Measurements from ENCODE around the gene C16orf87. TPM values are rescaled to one million over a fixed set of nuclear protein-coding genes. Genes with fewer than 3 reads are reported as not detected.
"Not testable (repeated sequence)": the region's sequence is repeated elsewhere in the genome, so short reads cannot be mapped to it uniquely, and the experiment has no call there.

The C16orf87 gene
- 11.7 TPM for total RNA-seq
- polyA plus RNA-seq = 6.4 TPM

DNA sequence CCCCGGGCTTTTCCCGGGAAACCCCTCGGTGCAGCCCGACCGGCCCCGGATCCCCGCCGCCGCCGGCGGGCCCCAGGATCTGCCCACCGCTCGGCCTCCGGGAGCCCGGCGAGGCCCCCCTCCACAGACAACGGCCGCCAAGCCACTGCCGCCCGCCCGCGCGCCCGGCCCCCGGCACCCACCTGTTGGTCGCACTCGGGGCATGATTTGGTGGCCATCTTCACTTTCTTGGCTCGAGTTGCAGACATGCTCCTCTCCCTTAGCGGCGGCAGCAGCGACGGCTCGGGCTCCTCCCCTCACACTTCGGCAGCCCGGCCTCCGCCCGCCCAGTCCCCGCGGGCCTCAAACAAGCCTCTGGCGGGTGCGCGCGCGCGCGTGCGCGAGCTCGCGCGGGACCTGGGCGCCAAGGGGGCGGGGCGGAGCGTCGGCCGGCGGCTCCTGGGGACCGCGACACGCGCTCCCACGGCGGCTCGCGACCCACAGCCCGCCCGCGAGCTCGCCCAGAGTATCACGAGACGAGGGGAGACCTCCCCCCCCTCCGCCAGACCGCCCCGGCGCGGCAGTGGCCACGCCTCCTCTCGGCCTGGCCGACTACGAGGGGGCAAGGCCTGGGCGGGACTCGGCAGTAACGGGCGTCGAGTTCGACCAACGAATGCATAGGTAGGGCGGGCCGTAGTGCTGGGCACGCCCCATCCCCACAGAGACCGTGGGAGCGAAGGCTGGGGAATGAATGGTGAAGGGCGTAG lies at the start of gene C16orf87:
Gene C16orf87 (minus strand): TSS at position 279 of the 746 bp plus-strand sequence. CDS start 31 bp downstream, at position 248.
- WGBS = under 1% methylated on average over 94 of the region's 94 CpGs
- DNase-seq (ENCODE audit: extremely low spot score) = peak; percentile 85
- H3K27ac ChIP-seq (ENCODE audit: low read depth) = peak within 1 kb of the TSS; percentile 89
- no peaks in the 10 kb centered on the region for H3K36me3 ChIP-seq (ENCODE audit: insufficient read depth)
- peak within 1 kb of the TSS; percentile 95 for H3K4me3 ChIP-seq (ENCODE audit: low read depth, low read length)
- H3K4me1 ChIP-seq (ENCODE audit: insufficient read depth) = no peaks in the 10 kb centered on the region

DNA sequence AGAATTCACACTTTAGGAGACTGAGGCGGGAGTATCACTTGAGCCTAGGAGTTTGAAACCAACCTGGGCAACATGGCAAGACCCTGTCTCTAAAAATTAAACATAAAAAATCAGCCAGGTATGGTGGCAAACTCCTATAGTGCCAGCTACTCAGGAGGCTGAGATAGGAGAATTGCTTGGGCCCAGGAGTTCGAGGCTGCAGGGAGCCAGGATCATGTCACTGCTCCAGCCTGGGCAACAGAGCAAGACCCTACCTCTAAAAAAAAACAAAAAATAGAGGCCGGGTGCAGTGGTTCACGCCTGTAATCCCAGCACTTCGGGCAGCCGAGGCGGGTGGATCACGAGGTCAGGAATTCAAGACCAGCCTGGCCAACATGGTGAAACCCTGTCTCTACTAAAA lies 44.3 kb upstream of the C16orf87 start:
- Histone ChIP-seq H3K27ac (ENCODE audit: low read depth) (no peak overlapping the region), H3K36me3 (ENCODE audit: insufficient read depth) (no peaks in the 10 kb centered on the region), H3K4me3 (ENCODE audit: low read depth, low read length) (no peak overlapping the region), H3K4me1 (ENCODE audit: insufficient read depth) (no peaks in the 10 kb centered on the region)
- 92% methylated on average over 8 of the region's 8 CpGs for WGBS
- no peak for DNase-seq (ENCODE audit: extremely low spot score)

GRCh38 chr16:46873201-46873600 lies 42.2 kb upstream of the C16orf87 start:
- Histone ChIP-seq H3K4me3 (ENCODE audit: low read depth, low read length) (no peak overlapping the region), H3K36me3 (ENCODE audit: insufficient read depth) (no peaks in the 10 kb centered on the region), H3K27ac (ENCODE audit: low read depth) (no peak overlapping the region), H3K4me1 (ENCODE audit: insufficient read depth) (no peaks in the 10 kb centered on the region)
- no peak for DNase-seq (ENCODE audit: extremely low spot score)
- WGBS = 95% methylated on average over 3 of the region's 3 CpGs

- H3K4me1 ChIP-seq (ENCODE audit: insufficient read depth) = no peaks in the 10 kb centered on the region
- DNase-seq (ENCODE audit: extremely low spot score) = no peak
- H3K27ac ChIP-seq (ENCODE audit: low read depth) = no peak overlapping the region
- WGBS = 73% methylated on average over 8 of the region's 8 CpGs
- no peaks in the 10 kb centered on the region for H3K36me3 ChIP-seq (ENCODE audit: insufficient read depth)
- no peak overlapping the region for H3K4me3 ChIP-seq (ENCODE audit: low read depth, low read length)
Observed at GRCh38 chr16:46871597-46871996, 40.6 kb upstream of the C16orf87 start.

- H3K27ac ChIP-seq (ENCODE audit: low read depth); H3K4me1 ChIP-seq (ENCODE audit: insufficient read depth); H3K4me3 ChIP-seq (ENCODE audit: low read depth, low read length); DNase-seq (ENCODE audit: extremely low spot score); H3K36me3 ChIP-seq (ENCODE audit: insufficient read depth): not testable (repeated sequence)
- 75% methylated on average over 2 of the region's 2 CpGs for WGBS
Observed at GRCh38 chr16:46868891-46869290, 37.9 kb upstream of the C16orf87 start.

- H3K4me3 ChIP-seq (ENCODE audit: low read depth, low read length); DNase-seq (ENCODE audit: extremely low spot score); H3K4me1 ChIP-seq (ENCODE audit: insufficient read depth); H3K27ac ChIP-seq (ENCODE audit: low read depth); H3K36me3 ChIP-seq (ENCODE audit: insufficient read depth): not testable (repeated sequence)
- 94% methylated on average over 2 of the region's 2 CpGs for WGBS
Observed at GRCh38 chr16:46867486-46867885, 36.5 kb upstream of the C16orf87 start.

DNA sequence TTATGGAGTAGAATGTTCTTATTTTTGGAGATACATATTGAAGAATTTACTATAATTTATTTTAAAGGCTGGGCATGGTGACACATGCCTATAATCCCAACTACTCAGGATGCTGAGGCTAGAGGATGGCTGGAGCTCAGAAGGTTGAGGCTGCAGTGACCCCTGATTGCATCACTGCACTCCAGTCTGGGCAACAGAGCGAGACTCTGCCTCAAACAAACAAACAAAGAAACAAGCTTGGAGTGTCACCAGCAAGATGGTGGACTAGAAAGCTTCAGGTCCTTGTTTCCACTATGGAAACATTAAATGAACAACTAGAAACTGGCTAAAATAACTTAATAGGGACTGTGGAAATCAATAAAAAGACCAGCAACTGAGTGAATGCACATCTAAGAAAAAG lies 35.3 kb upstream of the C16orf87 start:
- no peaks in the 10 kb centered on the region for H3K36me3 ChIP-seq (ENCODE audit: insufficient read depth)
- 58% methylated on average over 1 of the region's 1 CpG for WGBS
- no peak for DNase-seq (ENCODE audit: extremely low spot score)
- no peak overlapping the region for H3K4me3 ChIP-seq (ENCODE audit: low read depth, low read length)
- H3K27ac ChIP-seq (ENCODE audit: low read depth) = no peak overlapping the region
- H3K4me1 ChIP-seq (ENCODE audit: insufficient read depth) = no peaks in the 10 kb centered on the region

- Histone ChIP-seq H3K36me3 (ENCODE audit: insufficient read depth) (no peaks in the 10 kb centered on the region), H3K27ac (ENCODE audit: low read depth) (no peak overlapping the region), H3K4me3 (ENCODE audit: low read depth, low read length) (no peak overlapping the region), H3K4me1 (ENCODE audit: insufficient read depth) (no peaks in the 10 kb centered on the region)
- 88% methylated on average over 16 of the region's 16 CpGs for WGBS
- DNase-seq (ENCODE audit: extremely low spot score) = no peak
Observed at GRCh38 chr16:46862555-46863447, 31.8 kb upstream of the C16orf87 start.

- 72% methylated on average over 5 of the region's 5 CpGs for WGBS
- DNase-seq (ENCODE audit: extremely low spot score) = no peak
- no peaks in the 10 kb centered on the region for H3K36me3 ChIP-seq (ENCODE audit: insufficient read depth)
- no peak overlapping the region for H3K27ac ChIP-seq (ENCODE audit: low read depth)
- no peak overlapping the region for H3K4me3 ChIP-seq (ENCODE audit: low read depth, low read length)
- no peaks in the 10 kb centered on the region for H3K4me1 ChIP-seq (ENCODE audit: insufficient read depth)
Observed at GRCh38 chr16:46859719-46860152, 28.8 kb upstream of the C16orf87 start.

GRCh38 chr16:46858151-46858550 lies 27.2 kb upstream of the C16orf87 start:
- H3K27ac ChIP-seq (ENCODE audit: low read depth) = no peak overlapping the region
- H3K36me3 ChIP-seq (ENCODE audit: insufficient read depth) = no peaks in the 10 kb centered on the region
- WGBS = 94% methylated on average over 6 of the region's 6 CpGs
- no peaks in the 10 kb centered on the region for H3K4me1 ChIP-seq (ENCODE audit: insufficient read depth)
- H3K4me3 ChIP-seq (ENCODE audit: low read depth, low read length) = no peak overlapping the region
- no peak for DNase-seq (ENCODE audit: extremely low spot score)

GRCh38 chr16:46857368-46857945 lies 26.5 kb upstream of the C16orf87 start:
- Histone ChIP-seq H3K27ac (ENCODE audit: low read depth) (no peak overlapping the region), H3K36me3 (ENCODE audit: insufficient read depth) (no peaks in the 10 kb centered on the region), H3K4me3 (ENCODE audit: low read depth, low read length) (no peak overlapping the region), H3K4me1 (ENCODE audit: insufficient read depth) (no peaks in the 10 kb centered on the region)
- DNase-seq (ENCODE audit: extremely low spot score) = no peak
- WGBS = 33% methylated on average over 6 of the region's 6 CpGs

GRCh38 chr16:46855389-46855788 lies 24.4 kb upstream of the C16orf87 start:
- WGBS = 63% methylated on average over 4 of the region's 4 CpGs
- Histone ChIP-seq H3K4me1 (ENCODE audit: insufficient read depth) (no peaks in the 10 kb centered on the region), H3K4me3 (ENCODE audit: low read depth, low read length) (no peak overlapping the region), H3K27ac (ENCODE audit: low read depth) (no peak overlapping the region), H3K36me3 (ENCODE audit: insufficient read depth) (no peaks in the 10 kb centered on the region)
- DNase-seq (ENCODE audit: extremely low spot score) = no peak

DNA sequence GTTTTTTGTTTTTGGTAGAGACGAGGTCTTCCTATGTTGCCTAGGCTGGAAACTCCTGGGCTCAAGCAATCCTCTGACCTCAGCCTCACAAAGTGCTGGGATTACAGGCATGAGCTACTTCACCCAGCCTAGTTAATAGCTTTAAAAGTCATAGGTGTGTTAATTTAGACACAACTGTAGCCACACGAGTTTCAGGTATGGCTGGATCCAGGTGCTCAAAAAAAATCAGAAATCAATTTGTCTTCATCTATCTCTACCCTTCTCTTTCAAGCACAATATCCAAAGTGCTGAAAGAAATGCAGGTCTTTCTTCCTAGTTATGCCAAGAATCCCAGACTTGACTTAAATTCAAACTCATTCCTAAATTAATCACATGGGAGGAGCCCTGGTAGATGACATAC lies 23.9 kb upstream of the C16orf87 start:
- 96% methylated on average over 2 of the region's 2 CpGs for WGBS
- no peak overlapping the region for H3K4me3 ChIP-seq (ENCODE audit: low read depth, low read length)
- H3K4me1 ChIP-seq (ENCODE audit: insufficient read depth) = no peaks in the 10 kb centered on the region
- no peak overlapping the region for H3K27ac ChIP-seq (ENCODE audit: low read depth)
- H3K36me3 ChIP-seq (ENCODE audit: insufficient read depth) = no peaks in the 10 kb centered on the region
- DNase-seq (ENCODE audit: extremely low spot score) = no peak

Data from urinary bladder (tissue), 4 donors.